Measurements from ENCODE around the gene ADH1C.
"Not testable (repeated sequence)": the region's sequence is repeated elsewhere in the genome, so short reads cannot be mapped to it uniquely, and the experiment has no call there.

Gene ADH1C

GRCh38 chr4:99352602-99353537, at the start of gene ADH1C:
Gene ADH1C (minus strand): TSS chr4:99352746. CDS start chr4:99352675, 71 bp downstream.
- DNase-seq = no peak

DNA sequence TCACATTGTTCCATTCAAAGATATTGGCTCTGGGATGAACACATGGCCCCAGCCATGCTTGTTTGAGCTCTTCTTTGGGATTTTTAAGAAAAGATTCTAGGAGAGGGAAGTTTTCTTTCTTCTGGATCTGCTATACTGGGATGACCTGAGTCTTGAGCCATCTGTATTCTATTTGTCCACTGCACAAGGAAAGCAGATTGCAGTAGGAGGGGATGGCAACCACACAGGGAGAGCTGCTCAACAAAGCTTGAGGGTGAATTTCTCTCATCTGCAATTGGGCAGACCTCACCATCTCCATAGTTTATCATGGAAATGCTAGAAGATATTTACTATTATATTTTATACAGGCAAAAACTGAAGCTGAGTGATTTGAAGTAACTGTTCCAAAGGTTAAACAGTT, 48.3 kb upstream of the ADH1C start:
- DNase-seq = no peak

- no peak for DNase-seq
Observed at GRCh38 chr4:99399017-99399416, 46.5 kb upstream of the ADH1C start.

GRCh38 chr4:99395595-99396364, 43.2 kb upstream of the ADH1C start:
- no peak for DNase-seq

- DNase-seq = no peak
Observed at GRCh38 chr4:99394896-99395295, 42.4 kb upstream of the ADH1C start.

- DNase-seq = no peak
Observed at GRCh38 chr4:99390055-99390454, 37.5 kb upstream of the ADH1C start.

DNA sequence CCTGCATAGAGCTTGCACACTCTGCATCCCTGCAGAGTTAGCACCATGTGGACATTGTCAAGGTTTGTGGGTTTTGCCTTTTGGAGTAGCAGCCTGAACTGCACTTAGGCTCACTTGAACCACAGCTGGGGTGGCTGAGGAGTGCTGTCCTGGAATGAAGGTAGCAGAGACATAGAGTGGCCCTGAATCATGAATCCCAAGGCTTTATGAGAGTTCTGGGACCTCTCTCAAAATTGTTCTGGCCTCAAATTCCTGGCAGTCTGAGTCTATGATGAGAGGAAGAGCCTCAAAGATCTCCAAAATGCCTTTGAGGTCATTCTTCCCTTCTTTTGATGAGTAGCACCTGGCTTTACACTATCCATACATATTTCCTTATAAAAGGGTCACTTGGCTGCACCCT, 37.1 kb upstream of the ADH1C start:
- DNase-seq = no peak

- no peak for DNase-seq
Observed at GRCh38 chr4:99383833-99384392, 31.4 kb upstream of the ADH1C start.

GRCh38 chr4:99383399-99383798, 30.9 kb upstream of the ADH1C start:
- DNase-seq = no peak

GRCh38 chr4:99382745-99383360, 30.3 kb upstream of the ADH1C start:
- DNase-seq = no peak

GRCh38 chr4:99381588-99382175, 29.1 kb upstream of the ADH1C start:
- DNase-seq = no peak

DNA sequence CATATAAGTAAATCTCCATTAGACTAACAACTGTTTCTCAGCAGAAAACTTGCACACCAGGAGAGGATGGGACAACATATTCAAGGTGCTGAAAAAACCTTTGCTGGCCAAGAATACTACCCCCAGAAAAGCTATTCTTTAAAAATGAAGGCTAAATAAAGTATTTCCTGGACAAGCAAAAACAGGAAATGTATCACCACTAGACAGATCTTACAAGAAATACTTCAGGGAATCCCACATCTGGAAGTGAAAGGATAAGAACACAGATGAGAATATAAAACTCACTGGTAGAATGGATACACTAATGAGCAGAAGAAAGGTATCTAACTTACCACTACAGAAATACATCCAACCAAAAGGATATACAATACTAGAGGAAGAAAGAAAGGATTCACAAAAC, 27.0 kb upstream of the ADH1C start:
- no peak for DNase-seq

DNA sequence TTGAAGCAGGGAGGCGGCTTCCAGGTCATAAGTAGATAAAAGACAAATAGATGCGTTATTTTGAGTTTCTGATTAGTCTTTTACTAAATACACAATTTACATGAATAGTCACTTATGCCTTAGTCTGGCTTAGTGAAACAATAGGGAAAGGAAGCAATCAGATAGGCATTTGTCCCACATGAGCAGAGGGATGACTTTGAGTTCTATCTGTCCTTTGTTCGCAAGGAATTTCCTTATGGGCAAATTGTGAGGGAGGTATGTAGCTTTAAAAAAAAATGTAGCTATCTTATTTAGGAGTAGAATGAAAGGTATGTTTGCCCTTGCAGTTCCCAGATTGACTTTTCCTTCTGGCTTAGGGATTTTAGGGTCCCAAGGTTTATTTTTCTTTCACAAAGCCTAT, 26.3 kb upstream of the ADH1C start:
- DNase-seq = no peak

GRCh38 chr4:99377341-99377740, 24.8 kb upstream of the ADH1C start:
- DNase-seq = not testable (repeated sequence)

- not testable (repeated sequence) for DNase-seq
Observed at GRCh38 chr4:99372464-99372863, 19.9 kb upstream of the ADH1C start.

DNA sequence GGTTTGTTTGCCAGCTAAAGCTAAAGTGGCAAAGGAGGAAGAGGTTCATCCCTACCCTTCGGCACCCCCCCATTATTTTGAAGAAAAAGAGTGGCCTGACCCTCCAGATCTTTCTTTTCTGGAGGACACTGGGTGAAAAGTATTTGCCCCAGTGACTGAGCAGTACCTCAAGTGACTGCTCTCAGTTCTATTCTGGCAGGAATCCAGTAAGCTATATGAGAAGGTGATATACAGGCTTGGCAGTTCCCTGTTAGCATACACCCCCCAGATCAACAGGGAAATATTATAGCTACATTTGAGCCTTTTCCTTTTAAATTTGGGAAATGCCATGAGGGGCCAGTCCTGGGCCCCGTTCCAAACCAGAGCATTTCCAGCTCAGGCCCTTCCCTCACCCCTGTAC, 15.3 kb upstream of the ADH1C start:
- DNase-seq = not testable (repeated sequence)

GRCh38 chr4:99366491-99366890, 13.9 kb upstream of the ADH1C start:
- DNase-seq = no peak

DNA sequence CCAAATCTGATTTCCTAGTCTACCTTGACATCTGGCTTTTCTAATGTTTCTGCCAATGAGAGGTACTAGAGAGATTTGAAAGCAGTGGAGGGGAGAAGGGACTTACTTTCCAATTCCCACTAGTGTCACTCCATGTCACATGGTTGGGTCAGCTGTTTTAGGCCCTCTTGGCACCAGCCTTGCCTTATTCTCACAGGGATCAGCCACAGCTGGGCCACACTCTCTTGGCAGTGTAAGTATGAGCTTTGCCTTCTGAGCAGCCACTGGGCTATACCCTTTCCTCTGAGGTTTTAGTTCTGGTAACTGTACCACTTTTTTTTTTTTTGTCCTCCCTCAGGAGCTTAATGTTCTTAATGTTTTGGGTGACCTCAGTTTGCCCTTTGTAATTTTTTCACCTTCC, 10.2 kb upstream of the ADH1C start:
- no peak for DNase-seq

DNA sequence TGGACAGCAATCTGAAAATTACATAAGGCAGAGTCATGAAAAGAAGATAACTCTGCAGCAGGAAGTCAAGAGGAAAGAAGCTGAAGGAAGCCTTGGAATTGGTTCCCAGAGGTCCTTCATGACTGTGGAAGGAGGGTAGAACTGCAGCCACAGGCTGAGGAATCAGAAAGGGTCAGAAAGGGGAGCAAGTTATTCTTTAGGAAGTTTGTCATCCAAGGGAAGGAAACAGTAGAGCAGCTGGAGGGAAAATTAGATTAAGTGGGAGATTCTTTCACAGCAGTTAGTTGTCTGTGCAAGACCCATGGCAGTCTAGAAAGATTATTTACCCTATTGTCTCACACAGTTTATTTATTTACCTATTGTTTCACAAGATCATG, 9.3 kb upstream of the ADH1C start:
- no peak for DNase-seq

GRCh38 chr4:99361268-99361898, 8.8 kb upstream of the ADH1C start:
- no peak for DNase-seq

DNA sequence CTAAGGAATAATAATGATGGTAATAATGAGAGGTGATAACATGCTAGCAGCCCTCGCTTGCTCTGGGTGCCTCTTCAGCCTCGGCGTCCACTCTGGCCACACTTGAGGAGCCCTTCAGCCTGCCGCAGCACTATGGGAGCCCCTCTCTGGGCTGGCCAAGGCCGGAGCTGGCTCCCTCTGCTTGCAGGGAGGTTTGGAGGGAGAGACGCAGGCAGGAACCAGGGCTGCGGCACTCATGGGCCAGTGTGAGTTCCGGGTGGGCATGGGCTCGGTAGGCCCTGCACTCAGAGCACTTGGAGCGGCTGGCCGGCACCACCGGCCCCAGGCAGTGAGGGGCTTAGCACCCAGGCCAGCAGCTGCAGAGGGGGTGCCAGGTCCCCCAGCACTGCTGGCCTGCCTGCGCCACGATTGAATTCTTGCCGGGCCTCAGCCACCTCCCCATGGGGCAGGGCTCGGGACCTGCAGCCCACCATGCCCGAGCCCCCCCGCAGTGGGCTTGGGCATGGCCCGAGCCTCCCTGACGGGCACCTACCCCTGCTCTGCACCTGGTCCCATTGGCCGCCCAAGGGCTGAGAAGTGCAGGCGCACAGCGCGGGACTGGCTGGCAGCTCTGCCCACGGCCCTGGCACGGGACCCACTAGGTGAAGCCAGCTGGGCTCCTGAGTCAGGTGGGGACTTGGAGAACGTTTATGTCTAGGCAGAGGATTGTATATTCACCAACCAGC, 7.1 kb upstream of the ADH1C start:
- no peak for DNase-seq

GRCh38 chr4:99357948-99358347, 5.4 kb upstream of the ADH1C start:
- DNase-seq = no peak
